Omental fat pad (tissue), 4 donors: ENCODE data around the gene TMEM245. TPM values are rescaled to one million over a fixed set of nuclear protein-coding genes. Genes with fewer than 3 reads are reported as not detected.

ENCODE experiments used
- ATAC-seq: fragments of 150-250 bp; one replicate; pipeline ENCODE4 v1.9.1; 2016; ENCODE audit warnings: mild to moderate bottlenecking, moderate library complexity; ENCODE audit not compliant: low FRiP score
- DNase-seq: peaks from one replicate; pipeline ENCODE4 v3.0.0-alpha.2; 2019; ENCODE audit warnings: low spot score
- small RNA-seq: library from RNA; depleted of rRNA; stranded (forward); fragments of <200 nt; gene quantifications from one replicate; pipeline ENCODE3, GENCODE V24; 2016
- total RNA-seq, 4 donors: library from RNA; depleted of rRNA; stranded (reverse); fragments of >200 nt; gene quantifications; one replicate each; pipeline ENCODE4 v1.1.0, GENCODE V29; 2016
- TF ChIP-seq, protein P1 (sequence below), 3 donors: fragments of 450-650 bp; IDR thresholded peaks; one replicate each; pipeline ENCODE4 v1.5.1; 2016 to 2017; ENCODE audit warnings: antibody characterized with exemption in 3 of 3, mild to moderate bottlenecking in 3 of 3, moderate library complexity in 2 of 3

TMEM245 gene
- total RNA-seq, 4 donors from 2014 or later = 64.8 to 91.5 (median 76.5) TPM

DNA sequence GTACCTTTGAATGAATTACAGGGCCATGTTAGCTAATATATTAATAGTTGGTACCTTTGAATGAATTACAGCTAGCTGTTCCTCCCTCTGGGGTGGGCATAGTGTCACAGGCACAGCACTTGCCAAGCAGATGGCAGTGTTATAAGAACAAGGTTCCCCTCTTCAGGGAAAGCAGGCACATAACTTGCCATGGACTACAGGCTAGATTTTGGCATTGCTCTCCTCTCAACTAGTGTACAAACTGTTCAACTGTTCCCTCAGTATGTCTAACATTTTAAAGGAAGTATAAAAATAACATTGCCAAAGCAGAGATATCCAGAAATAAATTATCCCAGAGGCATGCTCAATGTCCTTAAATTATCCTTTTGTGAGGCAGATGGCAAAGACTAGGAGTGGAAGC is 151.8 kb downstream of the TMEM245 start:
- ATAC-seq = no peak
- DNase-seq = no peak
- TF ChIP-seq, protein P1, sequence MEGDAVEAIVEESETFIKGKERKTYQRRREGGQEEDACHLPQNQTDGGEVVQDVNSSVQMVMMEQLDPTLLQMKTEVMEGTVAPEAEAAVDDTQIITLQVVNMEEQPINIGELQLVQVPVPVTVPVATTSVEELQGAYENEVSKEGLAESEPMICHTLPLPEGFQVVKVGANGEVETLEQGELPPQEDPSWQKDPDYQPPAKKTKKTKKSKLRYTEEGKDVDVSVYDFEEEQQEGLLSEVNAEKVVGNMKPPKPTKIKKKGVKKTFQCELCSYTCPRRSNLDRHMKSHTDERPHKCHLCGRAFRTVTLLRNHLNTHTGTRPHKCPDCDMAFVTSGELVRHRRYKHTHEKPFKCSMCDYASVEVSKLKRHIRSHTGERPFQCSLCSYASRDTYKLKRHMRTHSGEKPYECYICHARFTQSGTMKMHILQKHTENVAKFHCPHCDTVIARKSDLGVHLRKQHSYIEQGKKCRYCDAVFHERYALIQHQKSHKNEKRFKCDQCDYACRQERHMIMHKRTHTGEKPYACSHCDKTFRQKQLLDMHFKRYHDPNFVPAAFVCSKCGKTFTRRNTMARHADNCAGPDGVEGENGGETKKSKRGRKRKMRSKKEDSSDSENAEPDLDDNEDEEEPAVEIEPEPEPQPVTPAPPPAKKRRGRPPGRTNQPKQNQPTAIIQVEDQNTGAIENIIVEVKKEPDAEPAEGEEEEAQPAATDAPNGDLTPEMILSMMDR (IDR thresholded peaks at IDR 0.05) = no peak

Small RNA genes lying within 50 kb of the gene (small RNA-seq; reads per million reads assigned to genes)
- not detected for gene MIR32
- not detected for gene RF00019

Other genes starting within 250 kb of the TMEM245 start
- gene ELP1, start 185.8 kb downstream of the TMEM245 start, total RNA-seq = 10 to 100 TPM; 16.0 to 24.9 (median 18.7) TPM
- 1 to 10 TPM; 7.6 to 9.4 (median 9.1) TPM for gene ABITRAM, start 185.5 kb downstream of the TMEM245 start, total RNA-seq
- gene CTNNAL1, start 106.4 kb downstream of the TMEM245 start, total RNA-seq = 10 to 100 TPM; 34.5 to 57.3 (median 46.5) TPM
- under 1 TPM in 3 of 4 donors, not detected in 1; 0.06 to 0.24 (median 0.16) TPM for gene FRRS1L, start 47.3 kb upstream of the TMEM245 start, total RNA-seq
- 10 to 100 TPM in 3 of 4 donors, 1 to 10 TPM in 1; 6.3 to 47.7 (median 33.6) TPM for gene EPB41L4B, start 201.1 kb upstream of the TMEM245 start, total RNA-seq